KMS-11 (cell line): Measurements from ENCODE around the gene ZNF213.

Experiments
- H2AFZ ChIP-seq: fragments of 200-600 bp; sonication (generic); 2 replicates; pipeline ENCODE4 v1.6.1; 2016; ENCODE audit warnings: antibody characterized with exemption, mixed run types, low read depth
- H3K27ac ChIP-seq: fragments of 200-600 bp; sonication (generic); 2 replicates; pipeline ENCODE4 v1.6.1; 2016; ENCODE audit warnings: mild to moderate bottlenecking, mixed run types
- H3K27me3 ChIP-seq: fragments of 200-600 bp; sonication (generic); 2 replicates; pipeline ENCODE4 v1.6.1; 2017; ENCODE audit warnings: mild to moderate bottlenecking, low read depth, mixed run types, moderate library complexity; ENCODE audit not compliant: insufficient read depth
- H3K36me3 ChIP-seq: fragments of 200-600 bp; sonication (generic); 2 replicates; pipeline ENCODE4 v1.6.1; 2017; ENCODE audit warnings: mild to moderate bottlenecking, mixed run types; ENCODE audit not compliant: insufficient read depth
- H3K4me1 ChIP-seq: fragments of 200-600 bp; sonication (generic); 2 replicates; pipeline ENCODE4 v1.6.1; 2016; ENCODE audit warnings: mild to moderate bottlenecking, low read depth, mixed run types; ENCODE audit not compliant: poor library complexity, severe bottlenecking
- H3K4me2 ChIP-seq: fragments of 200-600 bp; sonication (generic); 2 replicates; pipeline ENCODE4 v1.7.0; 2016; ENCODE audit warnings: mild to moderate bottlenecking, mixed run types
- H3K4me3 ChIP-seq: fragments of 200-600 bp; sonication (generic); IDR thresholded peaks from 2 replicates; pipeline ENCODE4 v1.6.1; 2017; ENCODE audit warnings: low read depth, low read length, mixed read lengths; ENCODE audit not compliant: insufficient read depth
- H3K79me2 ChIP-seq: fragments of 200-600 bp; sonication (generic); 2 replicates; pipeline ENCODE4 v1.6.1; 2016; ENCODE audit warnings: low read depth, mixed run types; ENCODE audit not compliant: insufficient read depth
- H3K9ac ChIP-seq: fragments of 200-600 bp; sonication (generic); 2 replicates; pipeline ENCODE4 v1.6.1; 2016; ENCODE audit warnings: mild to moderate bottlenecking, mixed run types
- H4K20me1 ChIP-seq: fragments of 200-600 bp; sonication (generic); 2 replicates; pipeline ENCODE4 v1.6.1; 2016; ENCODE audit warnings: mild to moderate bottlenecking, mixed run types; ENCODE audit not compliant: insufficient read depth
- TF ChIP-seq, protein P1 (sequence below): fragments of 200-600 bp; sonication (generic); conservative IDR thresholded peaks from 2 replicates; pipeline ENCODE4 v1.6.1; 2017; ENCODE audit warnings: low read depth, mild to moderate bottlenecking, antibody characterized with exemption, low read length, moderate library complexity, mixed read lengths

The ZNF213 gene

DNA sequence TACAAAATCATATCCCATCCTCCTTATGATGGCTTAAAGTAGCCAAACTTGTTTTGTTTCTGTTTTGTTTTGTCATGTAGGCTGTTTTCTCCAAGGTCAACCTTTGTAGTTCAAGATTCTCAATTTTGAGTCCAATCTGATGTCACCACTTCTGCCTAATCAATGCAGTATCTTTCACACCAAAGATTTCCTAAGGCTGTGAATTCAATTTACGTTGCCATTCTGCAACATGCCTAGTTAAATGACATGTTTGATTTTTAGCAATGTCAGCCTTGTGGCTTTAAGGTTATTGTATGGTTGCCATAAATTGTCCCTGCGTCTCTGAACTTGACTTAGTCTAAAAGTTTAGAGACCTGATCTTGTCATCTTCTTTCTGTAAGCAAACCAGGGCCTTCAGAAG lies 20.4 kb downstream of the ZNF213 start:
- no peak overlapping the region for H3K4me3 ChIP-seq
- TF ChIP-seq, protein P1, sequence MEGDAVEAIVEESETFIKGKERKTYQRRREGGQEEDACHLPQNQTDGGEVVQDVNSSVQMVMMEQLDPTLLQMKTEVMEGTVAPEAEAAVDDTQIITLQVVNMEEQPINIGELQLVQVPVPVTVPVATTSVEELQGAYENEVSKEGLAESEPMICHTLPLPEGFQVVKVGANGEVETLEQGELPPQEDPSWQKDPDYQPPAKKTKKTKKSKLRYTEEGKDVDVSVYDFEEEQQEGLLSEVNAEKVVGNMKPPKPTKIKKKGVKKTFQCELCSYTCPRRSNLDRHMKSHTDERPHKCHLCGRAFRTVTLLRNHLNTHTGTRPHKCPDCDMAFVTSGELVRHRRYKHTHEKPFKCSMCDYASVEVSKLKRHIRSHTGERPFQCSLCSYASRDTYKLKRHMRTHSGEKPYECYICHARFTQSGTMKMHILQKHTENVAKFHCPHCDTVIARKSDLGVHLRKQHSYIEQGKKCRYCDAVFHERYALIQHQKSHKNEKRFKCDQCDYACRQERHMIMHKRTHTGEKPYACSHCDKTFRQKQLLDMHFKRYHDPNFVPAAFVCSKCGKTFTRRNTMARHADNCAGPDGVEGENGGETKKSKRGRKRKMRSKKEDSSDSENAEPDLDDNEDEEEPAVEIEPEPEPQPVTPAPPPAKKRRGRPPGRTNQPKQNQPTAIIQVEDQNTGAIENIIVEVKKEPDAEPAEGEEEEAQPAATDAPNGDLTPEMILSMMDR = no peak
- no peaks in the 10 kb centered on the region for H3K27me3 ChIP-seq
- H3K27ac ChIP-seq = no peak overlapping the region
- H3K4me2 ChIP-seq = no peak overlapping the region
- no peaks in the 10 kb centered on the region for H4K20me1 ChIP-seq
- no peak overlapping the region for H2AFZ ChIP-seq
- H3K36me3 ChIP-seq = no peaks in the 10 kb centered on the region
- H3K4me1 ChIP-seq = peaks cover 15% of the 10 kb centered on the region
- H3K9ac ChIP-seq = no peak overlapping the region
- H3K79me2 ChIP-seq = no peaks in the 10 kb centered on the region

DNA sequence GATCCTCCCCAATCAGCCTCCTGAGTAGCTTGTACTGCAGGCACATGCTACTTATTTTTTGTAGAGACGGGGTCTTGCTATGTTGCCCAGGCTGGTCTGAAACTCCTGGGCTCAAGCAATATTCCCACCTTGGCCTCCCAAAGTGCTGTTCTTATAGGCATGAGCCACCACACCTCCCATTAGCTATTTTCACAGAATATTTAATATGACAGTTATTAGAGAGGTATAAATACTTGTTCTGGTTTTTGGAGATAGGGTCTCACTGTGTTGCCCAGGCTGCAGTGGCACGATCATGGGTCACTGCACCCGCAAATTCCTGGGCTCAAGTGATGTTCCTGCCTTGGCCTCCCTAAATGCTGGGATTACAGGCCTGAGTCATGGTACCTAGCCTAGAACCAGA lies 21.1 kb downstream of the ZNF213 start:
- H3K27me3 ChIP-seq = no peaks in the 10 kb centered on the region
- no peaks in the 10 kb centered on the region for H3K36me3 ChIP-seq
- TF ChIP-seq, protein P1 = no peak
- peaks cover 19% of the 10 kb centered on the region for H3K4me1 ChIP-seq
- H3K27ac ChIP-seq = no peak overlapping the region
- no peak overlapping the region for H3K9ac ChIP-seq
- no peak overlapping the region for H2AFZ ChIP-seq
- H3K79me2 ChIP-seq = no peaks in the 10 kb centered on the region
- H4K20me1 ChIP-seq = no peaks in the 10 kb centered on the region
- H3K4me2 ChIP-seq = no peak overlapping the region
- no peak overlapping the region for H3K4me3 ChIP-seq

DNA sequence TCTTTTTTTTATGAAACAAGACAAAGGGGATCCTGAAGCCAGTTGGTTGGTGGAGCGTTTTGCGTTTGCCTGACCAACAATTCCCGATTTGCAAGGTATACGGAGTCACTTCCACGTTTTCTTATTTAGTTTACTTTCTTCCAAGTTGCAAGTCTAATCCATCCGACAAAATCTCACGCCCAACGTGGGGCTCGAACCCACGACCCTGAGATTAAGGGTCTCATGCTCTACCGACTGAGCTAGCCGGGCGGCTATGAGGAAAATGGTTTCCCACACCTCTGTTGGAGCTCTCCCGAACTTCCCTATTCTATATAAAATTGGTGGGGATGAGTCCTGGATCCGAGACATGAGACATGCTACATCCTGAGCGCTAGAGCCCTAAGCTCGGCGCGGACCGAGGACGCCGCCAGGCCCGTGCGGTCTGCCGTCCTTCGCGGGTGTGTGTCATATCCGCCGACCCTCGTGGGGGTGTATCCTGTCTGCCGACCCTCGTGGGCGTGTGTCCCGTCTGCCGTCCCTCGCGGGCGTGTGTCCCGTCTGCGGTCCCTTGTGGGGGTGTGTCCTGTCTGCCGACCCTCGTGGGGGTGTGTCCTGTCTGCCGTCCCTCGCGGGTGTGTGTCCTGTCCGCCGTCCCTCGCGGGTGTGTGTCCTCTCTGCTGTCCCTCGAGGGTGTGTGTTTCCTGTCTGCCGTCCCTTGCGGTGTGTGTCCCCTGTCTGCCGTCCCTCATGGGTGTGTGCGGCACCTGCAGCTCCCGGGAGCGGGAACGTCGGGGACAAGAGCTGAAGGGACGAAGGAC lies 22.6 kb downstream of the ZNF213 start:
- TF ChIP-seq, protein P1 = no peak
- Histone ChIP-seq H3K4me2 (peak overlapping the region; percentile 68), H3K27me3 (no peaks in the 10 kb centered on the region), H3K79me2 (no peaks in the 10 kb centered on the region), H3K27ac (no peak overlapping the region), H3K4me1 (peaks cover 19% of the 10 kb centered on the region), H2AFZ (peak overlapping the region; percentile 77; the same call in 1 of the 2 replicates), H3K9ac (no peak overlapping the region), H4K20me1 (no peaks in the 10 kb centered on the region), H3K4me3 (no peak overlapping the region), H3K36me3 (no peaks in the 10 kb centered on the region)

DNA sequence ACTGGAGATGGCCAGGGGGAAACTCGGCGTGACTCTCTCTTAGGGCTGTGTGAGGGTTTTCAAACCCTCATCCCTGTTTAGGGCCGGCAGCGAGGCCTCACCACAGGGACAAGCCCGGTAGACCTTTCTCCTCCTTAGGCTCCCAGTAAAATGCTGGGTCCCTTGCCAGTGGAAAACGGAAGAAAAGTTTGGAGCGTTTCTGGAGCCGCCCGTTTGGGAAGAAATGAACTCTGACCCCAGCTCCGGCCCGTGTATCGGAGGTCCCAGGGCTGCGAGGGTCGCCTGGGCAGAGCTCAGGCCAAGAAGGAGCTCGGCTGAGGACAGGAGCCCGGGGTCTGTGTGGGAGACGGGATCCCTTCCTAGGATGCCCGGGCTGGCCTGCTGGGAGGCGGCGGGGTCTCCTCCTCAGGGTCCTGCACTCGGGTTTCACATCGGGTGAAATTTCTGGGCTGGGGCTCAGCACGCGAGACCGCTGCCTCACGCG lies 23.2 kb downstream of the ZNF213 start:
- Histone ChIP-seq H4K20me1 (no peaks in the 10 kb centered on the region), H3K27me3 (no peaks in the 10 kb centered on the region), H3K79me2 (no peaks in the 10 kb centered on the region), H3K36me3 (no peaks in the 10 kb centered on the region), H3K27ac (no peak overlapping the region), H3K4me2 (peak overlapping the region; percentile 68), H3K9ac (peak overlapping the region; percentile 49; the same call in 1 of the 2 replicates), H3K4me3 (no peak overlapping the region), H2AFZ (peak overlapping the region; percentile 77; the same call in 1 of the 2 replicates), H3K4me1 (peaks cover 17% of the 10 kb centered on the region)
- TF ChIP-seq, protein P1 = no peak
